ENCODE data around the gene INPP5A.

GRCh38 chr10:132548106-132548823, 10.7 kb downstream of the INPP5A start:
- TF ChIP-seq POLR2A (IDR thresholded peaks at IDR 0.05; ENCODE audit: low read depth, low read length) (no peak), POLR2AphosphoS5 (IDR thresholded peaks at IDR 0.05; ENCODE audit: low read depth, low read length) (no peak), SPI1 (IDR thresholded peaks at IDR 0.05; ENCODE audit: low read depth, low read length) (no peak), TAF1 (IDR thresholded peaks at IDR 0.05; ENCODE audit: low read depth, low read length) (no peak)
